ENCODE results near the gene NLE1. TPM values are rescaled to one million over a fixed set of nuclear protein-coding genes. Genes with fewer than 3 reads are reported as not detected.

The NLE1 gene
- total RNA-seq, 2 donors from 2014 or later: 5.5 to 6.7 TPM

Other genes with a start within 250 kb of the NLE1 start
- 1 to 10 TPM; 1.2 to 2.3 TPM for gene CCT6B, start 180.8 kb downstream of the NLE1 start, total RNA-seq
- 10 to 100 TPM in 1 of 2 donors, 1 to 10 TPM in 1; 9.2 to 10.2 TPM for gene ZNF830, start 180.8 kb downstream of the NLE1 start, total RNA-seq
- 10 to 100 TPM; 14.3 to 23.0 TPM for gene LIG3, start 161.8 kb downstream of the NLE1 start, total RNA-seq
- gene RFFL, start 78.6 kb downstream of the NLE1 start, total RNA-seq: 10 to 100 TPM; 14.5 to 19.0 TPM
- gene RAD51D, start 22.4 kb downstream of the NLE1 start, total RNA-seq: 1 to 10 TPM; 4.7 to 9.2 TPM
- not detected for gene FNDC8, start 20.7 kb downstream of the NLE1 start, total RNA-seq
- gene UNC45B, start 5.5 kb upstream of the NLE1 start, total RNA-seq: 100 to 1,000 TPM; 120 to 133 TPM
- gene SLC35G3, start 52.1 kb upstream of the NLE1 start, total RNA-seq: not detected
- 10 to 100 TPM; 15.8 to 27.4 TPM for gene SLFN5, start 100.8 kb upstream of the NLE1 start, total RNA-seq
- 10 to 100 TPM; 26.6 to 27.4 TPM for gene SLFN11, start 231.3 kb upstream of the NLE1 start, total RNA-seq